WTC11 (cell line): ENCODE results near the gene CDK5.

Source experiments
- JUN ChIP-seq: sonication (generic); formaldehyde crosslinking; IDR thresholded peaks from 2 replicates; pipeline ENCODE4 v1.8.0; 2023; ENCODE audit warnings: mild to moderate bottlenecking, missing genetic modification reagents
- NFATC4 ChIP-seq: fragments of 250-450 bp; sonication (Bioruptor Pico); IDR thresholded peaks from 2 replicates; pipeline ENCODE4 v1.9.0; 2021; ENCODE audit warnings: mild to moderate bottlenecking
- TEAD4 ChIP-seq: sonication (generic); formaldehyde crosslinking; IDR thresholded peaks from 2 replicates; pipeline ENCODE4 v1.8.0; 2022; ENCODE audit warnings: mild to moderate bottlenecking, missing genetic modification reagents
- TF ChIP-seq, protein P1 (sequence below): sonication (generic); formaldehyde crosslinking; IDR thresholded peaks from 2 replicates; pipeline ENCODE4 v1.8.0; 2022; ENCODE audit warnings: mild to moderate bottlenecking, missing genetic modification reagents

DNA sequence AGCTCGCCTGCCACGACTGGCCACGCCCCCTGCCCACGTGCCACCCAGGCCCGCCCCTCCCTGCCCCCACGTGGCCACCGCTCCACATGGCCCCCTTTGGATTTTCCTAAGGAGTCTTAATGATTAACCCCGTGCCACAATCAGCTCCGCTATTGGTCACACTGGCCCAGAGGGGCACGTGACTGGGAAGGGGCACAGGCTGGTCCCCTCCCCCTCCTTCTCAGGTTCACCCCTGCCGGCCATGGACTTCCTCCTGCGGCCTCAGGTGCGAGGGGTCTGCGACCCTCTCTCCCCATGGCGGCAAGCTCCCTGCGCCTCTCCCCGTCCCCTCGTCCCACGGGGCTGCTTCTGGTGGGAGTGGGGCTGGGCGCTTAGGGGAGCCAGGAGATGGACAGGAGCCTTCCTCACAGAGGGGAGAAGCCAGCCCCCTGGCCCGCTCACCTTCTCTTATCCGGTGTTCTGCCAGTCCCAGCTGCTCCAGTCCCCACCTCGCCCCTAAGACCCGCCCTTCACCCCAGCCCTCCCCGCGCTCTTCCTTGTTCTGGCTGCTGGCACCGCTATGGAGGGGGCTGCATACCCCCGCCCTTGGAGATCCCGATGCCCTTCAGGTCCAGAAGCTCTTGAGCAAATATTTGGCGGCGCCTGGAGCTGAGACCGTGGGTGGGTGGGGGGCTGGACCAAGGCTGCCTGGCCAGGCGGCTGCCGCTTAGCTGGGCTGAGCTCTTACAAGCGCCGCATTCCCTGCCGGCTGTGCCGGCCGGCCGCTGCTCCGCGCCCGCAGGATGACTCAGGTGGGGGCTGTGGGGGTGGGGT, 4.9 kb upstream of the CDK5 start:
- TF ChIP-seq, protein P1, sequence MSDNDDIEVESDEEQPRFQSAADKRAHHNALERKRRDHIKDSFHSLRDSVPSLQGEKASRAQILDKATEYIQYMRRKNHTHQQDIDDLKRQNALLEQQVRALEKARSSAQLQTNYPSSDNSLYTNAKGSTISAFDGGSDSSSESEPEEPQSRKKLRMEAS (CRISPR knock-in tag): peak; percentile 95
- TF ChIP-seq JUN (CRISPR knock-in tag) (no peak), TEAD4 (no peak), NFATC4 (CRISPR knock-in tag) (no peak)
